Fibroblast of skin of back (primary cell): Measurements from ENCODE around the gene KCTD5.
"Not testable (repeated sequence)": the region's sequence is repeated elsewhere in the genome, so short reads cannot be mapped to it uniquely, and the experiment has no call there.

ENCODE experiments used
- DNase-seq: peaks from one replicate; pipeline ENCODE4 v3.0.0-alpha.2; 2013

Gene KCTD5

GRCh38 chr16:2710021-2710710 lies 27.8 kb downstream of the KCTD5 start:
- DNase-seq, result no peak

DNA sequence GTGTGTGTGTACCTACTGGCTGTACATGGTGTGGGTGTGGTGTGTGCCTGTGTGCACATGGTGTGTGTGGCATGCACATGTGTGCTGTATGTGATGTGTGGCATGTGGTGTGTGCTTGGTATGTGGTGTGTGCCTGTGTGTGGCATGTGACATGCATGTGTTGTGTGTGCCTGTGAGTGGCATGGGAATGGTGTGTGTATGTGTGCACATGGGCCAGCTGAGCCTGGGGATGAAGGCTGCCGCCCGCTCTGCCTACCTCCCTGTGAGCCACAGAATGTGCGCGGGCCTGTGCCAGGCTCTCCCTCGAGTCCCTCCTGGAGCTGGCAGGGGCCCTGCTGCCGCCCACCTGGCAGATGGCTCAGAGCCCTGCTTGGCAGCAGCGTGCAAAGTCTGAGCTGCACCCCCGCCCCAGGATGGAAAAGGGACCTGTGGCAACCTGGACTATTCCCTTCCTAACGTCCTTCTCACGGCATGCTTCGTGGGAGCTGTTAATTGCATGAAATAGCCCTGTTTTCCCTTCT lies 28.4 kb downstream of the KCTD5 start:
- no peak for DNase-seq

DNA sequence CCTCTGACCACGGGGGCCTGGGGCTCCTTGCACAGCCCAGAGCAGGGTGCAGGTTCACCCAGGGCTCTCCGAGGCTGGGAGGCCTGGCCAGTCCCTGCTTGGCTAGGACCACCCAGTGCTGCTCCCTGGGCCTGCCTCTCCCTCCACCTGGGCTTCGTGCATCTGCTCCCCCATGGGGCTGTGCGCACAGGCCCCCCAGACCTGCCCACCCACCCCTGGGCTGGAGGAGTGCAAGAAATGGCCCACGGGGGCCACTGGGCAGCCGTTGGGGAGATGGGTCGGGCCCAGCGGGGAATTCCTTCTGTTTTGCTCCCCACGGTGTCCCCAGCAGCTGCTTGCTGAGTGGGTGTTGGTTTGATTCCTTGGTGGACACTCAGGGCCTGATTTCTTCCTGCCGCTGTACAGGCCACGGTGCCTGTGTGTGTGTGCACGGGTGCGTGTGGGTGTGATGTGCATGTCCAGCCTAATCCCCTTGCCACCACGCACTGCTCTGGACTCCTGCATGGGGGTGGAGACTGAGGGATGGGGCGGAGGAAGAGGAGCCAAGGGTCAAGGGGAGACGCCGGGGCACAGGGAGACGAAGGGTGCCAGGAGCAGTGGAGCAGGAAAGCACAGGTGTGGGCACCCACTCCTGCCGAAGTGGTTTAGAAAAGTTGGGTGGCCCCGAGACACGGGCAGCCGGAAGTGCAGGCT lies 29.2 kb downstream of the KCTD5 start:
- DNase-seq, result no peak

DNA sequence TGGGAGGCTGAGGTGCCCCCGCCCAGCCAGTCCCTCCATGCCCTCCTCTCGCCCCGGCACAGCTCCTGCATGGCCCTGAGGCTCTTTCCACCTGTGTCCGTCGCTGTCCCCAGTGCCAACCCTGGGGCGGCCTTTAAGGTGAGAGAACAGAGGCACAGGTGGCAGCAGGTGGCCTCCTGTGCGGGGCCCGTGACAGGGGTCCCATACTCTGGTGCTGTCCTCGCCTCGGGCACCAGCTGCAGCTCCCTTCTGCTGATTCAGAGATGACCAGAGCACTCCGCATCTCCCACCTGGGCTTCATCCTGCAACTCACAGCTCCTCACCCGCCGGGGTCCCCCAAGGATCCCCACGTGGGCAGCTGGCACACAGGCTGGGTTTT lies 29.7 kb downstream of the KCTD5 start:
- DNase-seq, result no peak

GRCh38 chr16:2712546-2712945 lies 30.2 kb downstream of the KCTD5 start:
- DNase-seq, result no peak

GRCh38 chr16:2713523-2713922 lies 31.2 kb downstream of the KCTD5 start:
- DNase-seq, result no peak

DNA sequence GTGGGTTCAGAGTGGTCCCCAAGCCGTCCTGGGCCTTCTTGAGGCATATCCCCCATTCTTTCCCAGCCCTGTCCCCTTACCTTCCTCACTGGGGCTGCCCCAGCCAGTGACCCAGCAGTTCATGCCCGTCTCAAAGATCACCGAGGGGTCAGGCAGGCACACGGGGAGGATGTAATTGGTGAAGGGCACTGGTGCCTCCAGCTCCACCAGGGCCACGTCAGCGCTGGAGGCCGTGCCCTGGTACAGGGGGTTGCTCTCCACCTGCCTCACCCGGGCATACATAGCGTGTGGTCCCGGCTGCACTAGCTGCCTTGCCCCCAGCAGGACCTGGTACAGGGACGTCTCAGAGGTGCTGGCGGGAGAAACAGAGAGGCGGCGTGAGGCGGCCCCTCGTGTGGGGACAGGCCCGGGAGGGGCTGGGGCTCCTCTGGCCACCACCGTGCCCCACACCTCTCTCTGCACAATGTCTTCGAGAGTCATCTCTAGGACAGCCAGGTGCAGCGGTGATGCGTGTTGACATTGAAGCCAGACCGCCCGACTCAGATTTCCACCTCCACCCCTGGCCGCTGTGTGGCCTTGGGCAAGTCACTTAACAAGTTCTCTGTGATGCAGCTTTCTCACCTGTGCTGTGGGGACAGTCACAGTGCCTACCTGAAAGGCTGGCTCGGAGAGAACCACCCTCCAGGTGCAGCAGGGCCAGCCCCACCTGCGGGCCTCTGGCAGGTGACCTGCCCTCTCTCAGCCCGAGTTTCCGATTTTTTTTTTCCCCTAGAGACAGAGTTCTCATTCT lies 31.9 kb downstream of the KCTD5 start:
- DNase-seq, result no peak

GRCh38 chr16:2715064-2715463 lies 32.7 kb downstream of the KCTD5 start:
- DNase-seq, result no peak

DNA sequence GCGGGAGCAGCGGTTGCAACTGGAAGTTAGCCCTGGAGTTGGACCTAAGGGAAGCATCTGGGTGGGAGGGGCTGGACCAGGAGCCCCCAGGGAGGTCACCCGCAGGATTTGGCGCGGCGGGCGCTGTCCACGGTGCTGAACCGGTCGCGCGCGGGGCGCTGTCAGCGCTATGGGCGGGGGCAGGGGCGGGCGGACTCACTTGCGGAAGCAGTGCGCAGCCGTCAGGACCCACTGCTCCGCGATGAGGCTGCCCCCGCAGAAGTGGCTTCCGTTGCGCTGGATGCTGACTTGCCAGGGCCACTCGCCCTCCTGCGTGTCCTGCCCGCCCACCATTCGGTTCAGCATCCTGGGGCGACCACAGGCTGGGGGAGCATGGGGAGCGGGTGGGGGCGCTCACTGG lies 33.2 kb downstream of the KCTD5 start:
- peak; percentile 50 for DNase-seq

GRCh38 chr16:2715966-2716885 lies 33.9 kb downstream of the KCTD5 start:
- DNase-seq, result no peak

GRCh38 chr16:2716948-2717347 lies 34.6 kb downstream of the KCTD5 start:
- no peak for DNase-seq

DNA sequence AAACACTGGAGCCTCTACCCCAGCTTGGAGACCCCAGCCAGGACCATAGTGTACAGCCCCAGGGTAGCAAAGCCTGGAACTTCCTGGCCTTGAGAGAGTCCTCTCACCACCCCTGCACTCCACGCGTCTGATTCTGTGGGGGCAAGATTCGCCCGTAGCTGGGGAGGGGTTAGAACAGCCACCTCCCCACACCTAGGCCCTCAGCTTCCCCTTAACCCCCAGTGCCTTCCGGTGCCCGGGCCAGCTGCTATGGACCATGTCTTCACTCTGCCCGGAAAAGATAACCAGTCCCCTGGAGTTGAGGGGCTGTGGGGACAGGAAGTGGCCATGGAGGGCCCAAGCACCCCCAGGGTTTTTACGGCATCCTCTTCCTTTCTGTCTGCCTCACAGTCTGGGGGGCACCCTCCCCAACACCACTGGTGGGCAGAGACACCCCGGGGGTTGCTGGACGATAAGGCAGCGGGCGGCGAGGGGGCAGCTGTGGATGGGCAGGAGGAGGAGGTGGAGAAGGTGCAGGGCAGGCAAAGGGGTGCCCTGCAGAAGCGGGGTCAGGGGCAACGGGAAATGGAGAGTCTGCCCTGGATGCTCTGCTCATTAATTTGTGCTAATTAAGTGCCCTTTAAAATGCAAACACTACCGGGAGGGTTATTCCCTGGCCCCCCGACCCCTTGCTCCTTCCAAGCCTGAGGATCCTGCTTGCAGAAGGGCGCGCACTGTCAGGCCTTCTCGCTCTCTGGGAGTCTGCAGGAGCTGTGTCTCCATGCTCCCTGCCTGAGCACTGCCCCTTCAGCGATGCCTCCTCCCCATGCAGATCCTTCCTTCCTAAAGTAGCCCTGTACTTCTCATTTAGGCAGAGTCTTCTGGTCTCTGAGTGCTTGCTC lies 35.3 kb downstream of the KCTD5 start:
- no peak for DNase-seq

- no peak for DNase-seq
Measured at GRCh38 chr16:2719328-2720063, 37.2 kb downstream of the KCTD5 start.

DNA sequence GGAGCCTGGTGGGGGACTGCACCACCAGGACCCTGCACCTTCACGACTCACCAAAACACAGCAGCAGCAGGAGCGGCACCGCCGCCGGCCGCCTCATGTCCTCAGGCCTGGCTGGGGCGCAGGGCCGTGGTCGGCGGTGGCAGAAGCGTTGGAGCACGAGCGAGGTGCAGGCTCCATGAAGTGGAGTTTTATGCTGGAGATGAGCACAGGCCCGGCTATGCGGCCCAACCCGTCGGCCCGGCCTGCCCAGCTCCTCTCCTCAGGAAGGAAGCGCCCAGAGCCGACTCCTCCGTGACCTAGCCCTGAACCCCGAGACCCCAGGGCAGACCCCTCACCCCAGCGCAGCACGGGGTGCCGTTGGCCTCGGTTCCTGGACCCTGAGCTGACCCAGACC lies 37.7 kb downstream of the KCTD5 start, which contains the start of gene PRSS27:
TSS of gene PRSS27 (minus strand) at position 161 of the 394 bp plus-strand sequence. CDS start at position 97, 64 bp downstream.
- no peak for DNase-seq

DNA sequence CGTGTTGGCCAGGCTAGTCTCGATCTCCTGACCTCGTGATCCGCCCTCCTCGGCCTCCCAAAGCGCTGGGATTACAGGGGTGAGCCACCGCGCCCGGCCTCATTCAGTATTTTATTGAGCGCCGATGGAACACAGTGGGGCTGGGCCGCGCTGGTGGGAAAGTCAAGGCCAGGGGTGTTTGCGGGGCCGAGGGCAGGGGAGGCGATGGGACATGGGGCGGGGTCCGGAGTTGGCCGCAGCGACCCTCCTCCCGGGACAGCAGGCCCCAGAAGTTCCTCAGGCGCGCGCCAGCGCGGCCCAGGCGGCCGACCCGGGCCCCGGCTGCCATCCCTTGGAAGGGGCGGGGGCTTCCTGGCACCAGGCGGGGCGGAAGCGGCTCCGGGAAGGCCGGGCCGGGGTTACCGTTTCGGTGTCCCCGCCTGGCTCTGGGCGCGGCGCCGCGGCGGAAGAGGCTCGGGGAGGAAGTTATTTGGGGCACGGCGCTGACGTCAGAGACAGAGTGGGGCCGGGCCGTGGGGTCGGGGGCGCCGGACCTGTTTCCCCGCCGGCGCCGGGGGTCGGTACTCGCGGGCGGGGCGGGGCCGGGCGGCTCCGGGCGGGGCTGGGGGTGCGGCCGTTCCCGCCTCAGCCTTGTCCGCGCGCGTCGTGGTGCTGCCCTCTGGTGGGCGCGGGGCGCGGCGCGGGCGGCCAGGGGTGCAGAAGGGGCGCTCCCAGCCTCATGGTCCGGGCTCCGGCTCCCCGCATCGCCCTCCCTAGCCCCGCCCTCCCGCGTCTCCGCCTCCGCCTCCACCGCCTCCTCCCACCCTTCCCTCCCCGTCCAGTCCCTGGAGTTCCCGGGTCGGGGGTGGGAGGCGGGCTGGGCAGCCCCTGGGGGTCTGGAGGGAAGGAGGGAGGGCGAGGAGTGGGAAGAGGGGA lies 38.7 kb downstream of the KCTD5 start:
- DNase-seq, result peak; percentile 87

GRCh38 chr16:2721634-2722173 lies 39.4 kb downstream of the KCTD5 start:
- not testable (repeated sequence) for DNase-seq

DNA sequence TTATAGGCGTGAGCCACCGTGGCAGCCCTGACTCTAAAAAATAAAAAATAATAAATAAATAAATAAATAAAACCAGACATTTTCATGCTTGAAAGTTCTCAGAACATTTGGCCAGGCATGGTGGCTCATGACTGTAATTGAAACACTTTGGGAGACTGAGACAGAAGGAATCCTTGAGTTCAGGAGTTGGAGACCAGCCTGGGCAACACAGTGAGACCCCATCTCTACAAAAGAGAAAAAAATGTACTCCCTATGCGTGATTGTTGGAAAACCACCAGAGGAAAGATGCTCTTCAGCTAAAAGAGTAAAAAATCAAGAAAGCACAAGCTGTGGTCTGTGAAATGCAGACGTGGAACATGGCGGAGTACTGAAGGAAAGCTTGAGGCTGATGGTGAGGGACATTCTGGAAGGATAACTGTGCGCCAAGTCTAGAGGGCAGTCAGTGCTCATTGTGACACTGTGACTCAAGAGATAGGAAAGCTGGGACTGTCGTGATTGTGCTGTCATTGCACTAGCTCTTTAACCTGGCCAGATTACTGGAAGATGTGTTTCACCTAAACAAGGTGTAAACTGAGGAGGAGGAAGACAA lies 41.9 kb downstream of the KCTD5 start:
- DNase-seq, result no peak

GRCh38 chr16:2724816-2725348 lies 42.6 kb downstream of the KCTD5 start:
- DNase-seq, result no peak
